H9 (cell line): ENCODE measurements around the gene IQSEC2. TPM values are rescaled to one million over a fixed set of nuclear protein-coding genes. Genes with fewer than 3 reads are reported as not detected.

ENCODE experiments used
- DNase-seq: peaks from one replicate; pipeline ENCODE4 v3.0.0-alpha.2; 2017
- H2AFZ ChIP-seq: one replicate; pipeline ENCODE4 v1.6.1; 2013; ENCODE audit warnings: mild to moderate bottlenecking, low read length, control low read depth, moderate library complexity
- H2AK5ac ChIP-seq: 2 replicates; pipeline ENCODE4 v1.6.1; 2013; ENCODE audit warnings: low read length, control low read depth, mixed read lengths; ENCODE audit not compliant: insufficient read length
- H2BK120ac ChIP-seq: one replicate; pipeline ENCODE4 v1.6.1; 2013; ENCODE audit warnings: low read depth, mild to moderate bottlenecking, low read length, control low read depth, inconsistent platforms; ENCODE audit not compliant: poor library complexity, severe bottlenecking
- H2BK12ac ChIP-seq: 2 replicates; pipeline ENCODE4 v1.6.1; 2013; ENCODE audit warnings: low read length, control low read depth, mixed read lengths, low read depth; ENCODE audit not compliant: insufficient read length
- H2BK15ac ChIP-seq: 2 replicates; pipeline ENCODE4 v1.6.1; 2013; ENCODE audit warnings: low read depth, low read length, control low read depth
- H2BK20ac ChIP-seq: one replicate; pipeline ENCODE4 v1.6.1; 2013; ENCODE audit warnings: low read depth, mild to moderate bottlenecking, low read length, control low read depth, inconsistent platforms; ENCODE audit not compliant: poor library complexity, severe bottlenecking
- H2BK5ac ChIP-seq: 2 replicates; pipeline ENCODE4 v1.6.1; 2013; ENCODE audit warnings: low read length, control low read depth, mixed read lengths; ENCODE audit not compliant: insufficient read length
- H3K14ac ChIP-seq: 2 replicates; pipeline ENCODE4 v1.6.1; 2013; ENCODE audit warnings: low read length, control low read depth; ENCODE audit not compliant: insufficient read depth
- H3K18ac ChIP-seq: 2 replicates; pipeline ENCODE4 v1.6.1; 2013; ENCODE audit warnings: low read depth, mild to moderate bottlenecking, mixed read lengths, low read length, control low read depth; ENCODE audit not compliant: insufficient read length
- H3K23ac ChIP-seq: 2 replicates; pipeline ENCODE4 v1.6.1; 2013; ENCODE audit warnings: low read length, control low read depth, mixed read lengths, low read depth; ENCODE audit not compliant: insufficient read length
- H3K23me2 ChIP-seq: 2 replicates; pipeline ENCODE4 v1.6.1; 2013; ENCODE audit warnings: low read depth, mild to moderate bottlenecking, mixed read lengths, low read length, control low read depth; ENCODE audit not compliant: insufficient read length, poor library complexity, severe bottlenecking
- H3K27ac ChIP-seq: 2 replicates; pipeline ENCODE4 v1.5.1; 2013; ENCODE audit warnings: low read length, control low read depth, mixed read lengths, low read depth; ENCODE audit not compliant: insufficient read length
- H3K27me3 ChIP-seq: 2 replicates; pipeline ENCODE4 v1.6.1; 2013; ENCODE audit warnings: low read length, control low read depth, inconsistent platforms; ENCODE audit not compliant: insufficient read depth
- H3K4ac ChIP-seq: 2 replicates; pipeline ENCODE4 v1.6.1; 2013; ENCODE audit warnings: low read depth, mild to moderate bottlenecking, control low read depth, inconsistent platforms, low read length, moderate library complexity
- H3K4me1 ChIP-seq: 2 replicates; pipeline ENCODE4 v1.6.1; 2013; ENCODE audit warnings: low read length, control low read depth, inconsistent platforms; ENCODE audit not compliant: insufficient read depth
- H3K4me2 ChIP-seq: 2 replicates; pipeline ENCODE4 v1.6.1; 2013; ENCODE audit warnings: low read length, control low read depth, mixed read lengths; ENCODE audit not compliant: insufficient read length, insufficient read depth
- H3K56ac ChIP-seq: 2 replicates; pipeline ENCODE4 v1.6.1; 2013; ENCODE audit warnings: low read depth, mild to moderate bottlenecking, mixed read lengths, low read length, control low read depth; ENCODE audit not compliant: insufficient read length
- H3K79me1 ChIP-seq: 2 replicates; pipeline ENCODE4 v1.6.1; 2013; ENCODE audit warnings: low read depth, mild to moderate bottlenecking, moderate library complexity, low read length, control low read depth, inconsistent platforms; ENCODE audit not compliant: insufficient read depth, poor library complexity, severe bottlenecking
- H3K79me2 ChIP-seq: 2 replicates; pipeline ENCODE4 v1.6.1; 2013; ENCODE audit warnings: low read length, control low read depth, inconsistent platforms; ENCODE audit not compliant: insufficient read depth
- H3K9ac ChIP-seq: 2 replicates; pipeline ENCODE4 v1.6.1; 2013; ENCODE audit warnings: low read length, control low read depth, mixed read lengths; ENCODE audit not compliant: insufficient read length; ENCODE audit errors: extremely low read depth
- H3K9me3 ChIP-seq: one replicate; pipeline ENCODE4 v1.6.1; 2013; ENCODE audit warnings: low read depth, low read length, inconsistent platforms; ENCODE audit not compliant: control insufficient read depth
- H3T11ph ChIP-seq: one replicate; pipeline ENCODE4 v1.6.1; 2013; ENCODE audit warnings: mild to moderate bottlenecking, low read length, control low read depth, inconsistent platforms
- H4K20me1 ChIP-seq: one replicate; pipeline ENCODE4 v1.6.1; 2013; ENCODE audit not compliant: control insufficient read depth, insufficient read length, insufficient read depth
- H4K5ac ChIP-seq: 2 replicates; pipeline ENCODE4 v1.6.1; 2013; ENCODE audit warnings: low read depth, mild to moderate bottlenecking, mixed read lengths, low read length, control low read depth; ENCODE audit not compliant: insufficient read length
- H4K8ac ChIP-seq: replicated peaks from 2 replicates; pipeline ENCODE4 v1.6.1; 2013; ENCODE audit warnings: low read length, control low read depth, mixed read lengths, low read depth; ENCODE audit not compliant: insufficient read length
- H4K91ac ChIP-seq: 2 replicates; pipeline ENCODE4 v1.6.1; 2013; ENCODE audit warnings: low read depth, mild to moderate bottlenecking, moderate library complexity, mixed read lengths, low read length, control low read depth; ENCODE audit not compliant: insufficient read length
- H3K27ac Mint-ChIP-seq, 3 experiments: 2 replicates in 2 of 3; 3 replicates in 1 of 3; pipeline ENCODE4 v1.8.0; 2020 to 2021; ENCODE audit warnings: mixed read lengths in 3 of 3, mild to moderate bottlenecking in 1 of 3, moderate library complexity in 1 of 3
- H3K27me3 Mint-ChIP-seq: 2 replicates; pipeline ENCODE4 v1.8.0; 2021; ENCODE audit warnings: low read depth, mild to moderate bottlenecking, moderate library complexity, mixed read lengths
- H3K36me3 Mint-ChIP-seq, 3 experiments: 2 replicates in 2 of 3; 3 replicates in 1 of 3; pipeline ENCODE4 v1.8.0; 2020 to 2021; ENCODE audit warnings: low read depth in 3 of 3, mixed read lengths in 3 of 3; ENCODE audit not compliant: insufficient read depth in 1 of 3
- H3K4me1 Mint-ChIP-seq, 2 experiments: 2 replicates each; pipeline ENCODE4 v1.8.0; 2020; ENCODE audit warnings: mixed read lengths in 2 of 2
- H3K4me3 Mint-ChIP-seq, 2 experiments: 2 replicates in 1 of 2; 3 replicates in 1 of 2; pipeline ENCODE4 v1.8.0; 2020 to 2021; ENCODE audit warnings: mild to moderate bottlenecking in 2 of 2, mixed read lengths in 2 of 2, moderate library complexity in 1 of 2
- H3K9me3 Mint-ChIP-seq, 2 experiments: 2 replicates in 1 of 2; 3 replicates in 1 of 2; pipeline ENCODE4 v1.8.0; 2020; ENCODE audit warnings: mild to moderate bottlenecking in 2 of 2, mixed read lengths in 2 of 2, moderate library complexity in 1 of 2
- WGBS: extraction: QIAGEN DNeasy Blood & Tissue Kit; methylation state at CpG from one replicate; pipeline ENCODE4 v1.1.7; 2013; ENCODE audit warnings: missing lambda C conversion rate, low lambda C conversion rate, mixed read lengths; ENCODE audit not compliant: insufficient read length; ENCODE audit errors: extremely low coverage; 5-methylcytosine and 5-hydroxymethylcytosine counted together
- total RNA-seq: library from RNA; stranded (reverse); gene quantifications from 2 replicates; pipeline ENCODE4 v1.2.1, GENCODE V29; 2021
- TF ChIP-seq, protein P1 (sequence below): fragments of 200-600 bp; sonication (generic); conservative IDR thresholded peaks from 3 replicates; pipeline ENCODE4 v1.8.0; 2021; ENCODE audit warnings: antibody characterized with exemption, mild to moderate bottlenecking

Gene IQSEC2
- total RNA-seq, 1 experiment from 2014 or later, result 7.0 TPM

DNA sequence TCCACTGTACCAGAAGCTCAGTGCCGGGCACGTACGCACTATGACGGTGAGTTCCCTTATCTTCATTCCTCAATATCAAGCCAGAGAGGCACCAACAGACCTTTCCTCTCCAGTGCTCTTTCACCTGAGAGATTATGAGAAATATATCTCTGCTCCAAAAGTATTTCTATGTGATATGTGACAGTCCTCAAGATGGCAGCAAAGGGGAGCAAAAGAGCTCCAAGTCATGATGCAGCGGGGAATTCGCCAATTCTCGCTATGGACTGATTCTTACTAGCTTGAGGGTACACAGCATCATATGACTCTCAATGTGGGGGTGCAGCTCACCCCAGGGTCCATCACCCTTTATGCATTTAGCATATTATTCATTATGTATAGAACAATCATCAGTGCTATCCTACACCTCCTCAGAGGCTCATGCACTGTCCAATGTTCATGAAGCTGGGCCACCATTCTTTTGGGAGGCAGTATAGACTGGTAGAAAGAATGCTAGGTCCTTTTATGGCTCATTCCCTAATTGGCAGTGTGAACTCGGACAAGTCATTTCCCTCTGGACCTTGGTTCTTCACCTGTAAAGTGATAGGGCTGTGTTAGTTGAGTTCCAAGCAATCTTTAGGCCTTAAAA, 12.8 kb upstream of the IQSEC2 start:
- Histone ChIP-seq H3K23me2 (no peaks in the 10 kb centered on the region), H3T11ph (no peak overlapping the region), H3K56ac (no peak overlapping the region), H3K23ac (no peak overlapping the region), H2BK12ac (no peak overlapping the region), H3K79me1 (no peaks in the 10 kb centered on the region), H3K4ac (no peak overlapping the region), H4K91ac (no peak overlapping the region), H2BK120ac (no peak overlapping the region), H2AFZ (no peak overlapping the region), H3K4me2 (no peak overlapping the region), H3K9me3 (peaks cover 16% of the 10 kb centered on the region), H3K14ac (no peak overlapping the region), H3K79me2 (0 out of 2 replicates have a peak, but pooled peaks cover 2% of the 10 kb centered on the region), H3K9ac (no peak overlapping the region), H3K27ac (no peak overlapping the region), H3K4me1 (no peaks in the 10 kb centered on the region), H3K27me3 (no peaks in the 10 kb centered on the region), H3K18ac (no peak overlapping the region), H2BK5ac (no peak overlapping the region), H4K5ac (no peak overlapping the region), H2BK20ac (no peak overlapping the region), H2BK15ac (no peak overlapping the region), H4K8ac (no peak overlapping the region), H2AK5ac (no peak overlapping the region), H4K20me1 (no peaks in the 10 kb centered on the region)
- H3K4me3 Mint-ChIP-seq, result no peak overlapping the region
- no peaks in the 10 kb centered on the region for H3K27me3 Mint-ChIP-seq
- no CpG with 5 or more reads among the region's 8 CpGs for WGBS
- peaks cover 76 to 82% of the 10 kb centered on the region in 2 experiments for H3K9me3 Mint-ChIP-seq
- TF ChIP-seq, protein P1, sequence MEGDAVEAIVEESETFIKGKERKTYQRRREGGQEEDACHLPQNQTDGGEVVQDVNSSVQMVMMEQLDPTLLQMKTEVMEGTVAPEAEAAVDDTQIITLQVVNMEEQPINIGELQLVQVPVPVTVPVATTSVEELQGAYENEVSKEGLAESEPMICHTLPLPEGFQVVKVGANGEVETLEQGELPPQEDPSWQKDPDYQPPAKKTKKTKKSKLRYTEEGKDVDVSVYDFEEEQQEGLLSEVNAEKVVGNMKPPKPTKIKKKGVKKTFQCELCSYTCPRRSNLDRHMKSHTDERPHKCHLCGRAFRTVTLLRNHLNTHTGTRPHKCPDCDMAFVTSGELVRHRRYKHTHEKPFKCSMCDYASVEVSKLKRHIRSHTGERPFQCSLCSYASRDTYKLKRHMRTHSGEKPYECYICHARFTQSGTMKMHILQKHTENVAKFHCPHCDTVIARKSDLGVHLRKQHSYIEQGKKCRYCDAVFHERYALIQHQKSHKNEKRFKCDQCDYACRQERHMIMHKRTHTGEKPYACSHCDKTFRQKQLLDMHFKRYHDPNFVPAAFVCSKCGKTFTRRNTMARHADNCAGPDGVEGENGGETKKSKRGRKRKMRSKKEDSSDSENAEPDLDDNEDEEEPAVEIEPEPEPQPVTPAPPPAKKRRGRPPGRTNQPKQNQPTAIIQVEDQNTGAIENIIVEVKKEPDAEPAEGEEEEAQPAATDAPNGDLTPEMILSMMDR, result peak; percentile 43; the same call in 2 of the 3 replicates
- H3K27ac Mint-ChIP-seq, result no peak overlapping the region
- no peak for DNase-seq
- peaks cover 12% of the 10 kb centered on the region in 2 experiments for H3K4me1 Mint-ChIP-seq
- H3K36me3 Mint-ChIP-seq, result peaks cover 0 to 7% (median 0%) of the 10 kb centered on the region in 3 experiments; a peak in 3 of 7 replicates
